Superior temporal gyrus (tissue), 1 donor: Measurements from ENCODE around the gene PEX6.
A peak's percentile ranks its signal among the peaks of the same experiment; 100 is the strongest.

Source experiments
- DNase-seq: peaks from one replicate; pipeline ENCODE4 v3.0.0-alpha.2; 2016; ENCODE audit errors: extremely low spot score

PEX6 gene

GRCh38 chr6:42937548-42938427 lies 41.2 kb downstream of the PEX6 start:
- DNase-seq, result no peak

GRCh38 chr6:42936398-42936797 lies 42.6 kb downstream of the PEX6 start:
- DNase-seq, result no peak

GRCh38 chr6:42935322-42935721 lies 43.7 kb downstream of the PEX6 start:
- DNase-seq, result no peak

GRCh38 chr6:42933205-42933604 lies 45.8 kb downstream of the PEX6 start:
- DNase-seq, result peak; percentile 16

- DNase-seq, result no peak
These were observed 46.6 kb downstream of the PEX6 start for GRCh38 chr6:42932412-42932811.

GRCh38 chr6:42929821-42930360 lies 49.1 kb downstream of the PEX6 start:
- DNase-seq, result peak; percentile 38

- peak; percentile 95 for DNase-seq
These were observed 49.8 kb downstream of the PEX6 start, which contains the start of gene CNPY3 for GRCh38 chr6:42928986-42929820. TSS of gene CNPY3 (plus strand) at chr6:42929480. CDS start at chr6:42929571, 91 bp downstream.

GRCh38 chr6:42925248-42925857 lies 53.6 kb downstream of the PEX6 start:
- no peak for DNase-seq

- no peak for DNase-seq
These were observed 55.3 kb downstream of the PEX6 start for GRCh38 chr6:42923666-42924065.

GRCh38 chr6:42921801-42922200 lies 57.2 kb downstream of the PEX6 start:
- no peak for DNase-seq

GRCh38 chr6:42916288-42916687 lies 62.7 kb downstream of the PEX6 start:
- no peak for DNase-seq

- DNase-seq, result no peak
These were observed 63.2 kb downstream of the PEX6 start, which contains the start of gene PTCRA for GRCh38 chr6:42915732-42916131. TSS of gene PTCRA (plus strand) at chr6:42916053. CDS start at chr6:42916070, 17 bp downstream.

GRCh38 chr6:42914546-42914945 lies 64.4 kb downstream of the PEX6 start:
- DNase-seq, result no peak
